Neural cell (in vitro differentiated cells): ENCODE measurements around the gene ZNF787. TPM values are rescaled to one million over a fixed set of nuclear protein-coding genes. Genes with fewer than 3 reads are reported as not detected.

Experiments
- H2AFZ ChIP-seq: fragments of 200-600, 300-800 bp; sonication (generic), shearing (Covaris generic); 2 replicates; pipeline ENCODE4 v1.6.0; 2014; ENCODE audit warnings: low read depth, mild to moderate bottlenecking, antibody characterized with exemption, low read length, moderate library complexity
- H3F3A ChIP-seq: fragments of 200-600 bp; shearing (Covaris generic); 2 replicates; pipeline ENCODE4 v1.6.1; 2016; ENCODE audit warnings: mild to moderate bottlenecking, moderate library complexity, mixed read lengths, antibody characterized with exemption, low read length; ENCODE audit not compliant: insufficient read depth, poor library complexity, severe bottlenecking
- H3K27ac ChIP-seq: fragments of 200-600, 300-800 bp; sonication (generic), shearing (Covaris generic); 2 replicates; pipeline ENCODE4 v1.5.1; 2014; ENCODE audit warnings: mild to moderate bottlenecking, low read length, moderate library complexity
- H3K27me3 ChIP-seq: fragments of 300-800, 200-600 bp; sonication (generic), shearing (Covaris generic); 2 replicates; pipeline ENCODE4 v1.6.0; 2014; ENCODE audit warnings: mild to moderate bottlenecking, low read depth, low read length, moderate library complexity; ENCODE audit not compliant: insufficient read depth
- H3K36me3 ChIP-seq: fragments of 300-800, 200-600 bp; sonication (generic), shearing (Covaris generic); 2 replicates; pipeline ENCODE4 v1.5.1; 2014; ENCODE audit warnings: mild to moderate bottlenecking, antibody characterized with exemption, low read length, moderate library complexity; ENCODE audit not compliant: insufficient read depth
- H3K4me2 ChIP-seq: fragments of 300-800, 200-600 bp; sonication (generic), shearing (Covaris generic); 2 replicates; pipeline ENCODE4 v1.6.0; 2014; ENCODE audit warnings: mild to moderate bottlenecking, low read length
- H3K4me3 ChIP-seq: fragments of 300-800, 200-600 bp; sonication (generic), shearing (Covaris generic); 2 replicates; pipeline ENCODE4 v1.5.1; 2014; ENCODE audit warnings: mild to moderate bottlenecking, low read length, moderate library complexity
- H3K79me2 ChIP-seq: fragments of 200-600 bp; shearing (Covaris generic); replicated peaks from 2 replicates; pipeline ENCODE4 v1.6.0; 2014; ENCODE audit warnings: mild to moderate bottlenecking, low read length, moderate library complexity; ENCODE audit not compliant: insufficient read depth
- H3K9ac ChIP-seq: fragments of 300-800, 200-600 bp; sonication (generic), shearing (Covaris generic); 2 replicates; pipeline ENCODE4 v1.6.1; 2016; ENCODE audit warnings: mild to moderate bottlenecking, low read length, mixed read lengths
- H3K9me2 ChIP-seq: fragments of 200-600 bp; shearing (Covaris generic); 2 replicates; pipeline ENCODE4 v1.6.1; 2016; ENCODE audit warnings: mild to moderate bottlenecking, low read length, mixed read lengths; ENCODE audit not compliant: insufficient read depth
- H3K9me3 ChIP-seq: fragments of 200-600, 300-800 bp; sonication (generic), shearing (Covaris generic); 2 replicates; pipeline ENCODE4 v1.6.1; 2016; ENCODE audit warnings: mild to moderate bottlenecking, mixed run types, low read length, moderate library complexity, mixed read lengths
- H4K20me1 ChIP-seq: fragments of 200-600 bp; shearing (Covaris generic); 2 replicates; pipeline ENCODE4 v1.6.1; 2016; ENCODE audit warnings: mild to moderate bottlenecking, mixed run types; ENCODE audit not compliant: insufficient read depth
- EP300 ChIP-seq: fragments of 450-650 bp; conservative IDR thresholded peaks from 2 replicates; pipeline ENCODE4 v1.6.1; 2014; ENCODE audit warnings: antibody characterized with exemption, mild to moderate bottlenecking, moderate library complexity; ENCODE audit not compliant: poor library complexity, severe bottlenecking
- EZH2 ChIP-seq: fragments of 200-600, 300-800 bp; shearing (Covaris generic), sonication (generic); IDR thresholded peaks from 2 replicates; pipeline ENCODE4 v1.6.1; 2014; ENCODE audit warnings: antibody characterized with exemption, low read length, borderline replicate concordance, mild to moderate bottlenecking; ENCODE audit not compliant: insufficient read depth, poor library complexity, severe bottlenecking
- MXI1 ChIP-seq: fragments of 450-650 bp; conservative IDR thresholded peaks from 2 replicates; pipeline ENCODE4 v1.6.1; 2014; ENCODE audit warnings: antibody characterized with exemption, mild to moderate bottlenecking; ENCODE audit not compliant: poor library complexity, severe bottlenecking
- POLR2AphosphoS5 ChIP-seq: IDR thresholded peaks from 2 replicates; pipeline ENCODE4 v1.6.1; 2012
- RAD21 ChIP-seq: fragments of 450-650 bp; conservative IDR thresholded peaks from 2 replicates; pipeline ENCODE4 v1.6.1; 2014; ENCODE audit warnings: antibody characterized with exemption, mild to moderate bottlenecking, moderate library complexity
- SMC3 ChIP-seq: fragments of 450-650 bp; conservative IDR thresholded peaks from 2 replicates; pipeline ENCODE4 v1.6.1; 2014; ENCODE audit warnings: antibody characterized with exemption, mild to moderate bottlenecking, moderate library complexity; ENCODE audit not compliant: poor library complexity
- TAF1 ChIP-seq: IDR thresholded peaks from 2 replicates; pipeline ENCODE4 v1.6.1; 2012; ENCODE audit warnings: low read depth
- polyA plus RNA-seq: library from polyadenylated mRNA; depleted of rRNA; stranded (reverse); fragments of >200 nt; gene quantifications from 2 replicates; pipeline ENCODE4 v1.2.3, GENCODE V29; 2014
- TF ChIP-seq, protein P1 (sequence below): IDR thresholded peaks from 2 replicates; pipeline ENCODE4 v1.6.1; 2012; ENCODE audit warnings: borderline replicate concordance
- TF ChIP-seq, protein P2 (sequence below): fragments of 450-650 bp; IDR thresholded peaks from 2 replicates; pipeline ENCODE4 v1.5.1; 2014; ENCODE audit warnings: antibody characterized with exemption, mild to moderate bottlenecking, moderate library complexity; ENCODE audit not compliant: poor library complexity, severe bottlenecking

ZNF787 gene
- polyA plus RNA-seq, 1 donor from 2014 or later = 11.4 TPM

DNA sequence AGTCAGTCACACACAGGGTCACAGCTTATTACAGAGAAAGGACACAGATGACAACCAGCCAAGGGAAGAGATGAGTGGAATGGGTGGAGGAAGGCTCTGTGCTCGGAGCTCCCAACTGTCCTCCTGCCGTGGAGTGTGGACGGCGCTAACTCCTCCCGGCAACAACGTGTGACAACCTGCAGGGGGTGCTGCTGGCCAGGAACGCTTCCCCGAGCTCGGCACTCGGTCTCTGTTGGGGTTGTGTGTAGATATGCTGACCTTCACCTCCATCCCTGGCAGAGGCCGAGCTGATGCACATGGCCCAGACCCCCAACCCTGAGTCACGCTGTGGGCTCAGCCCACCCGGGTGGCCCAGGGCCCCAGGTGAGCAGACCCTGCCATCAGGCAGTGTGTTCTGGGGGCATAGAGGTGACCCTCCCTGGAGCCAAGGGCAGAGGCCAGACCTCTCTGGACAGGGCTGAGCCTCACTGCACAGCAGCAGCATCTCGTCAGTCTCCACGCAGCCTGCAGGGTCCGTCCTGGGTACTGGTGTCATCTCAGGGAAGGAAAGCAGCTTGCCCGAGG is 34.1 kb upstream of the ZNF787 start:
- Histone ChIP-seq H3K9me3 (no peaks in the 10 kb centered on the region), H3K36me3 (no peaks in the 10 kb centered on the region), H3K4me2 (no peak overlapping the region), H3K27ac (no peak overlapping the region), H3F3A (no peaks in the 10 kb centered on the region), H3K4me3 (no peak overlapping the region), H3K9ac (no peak overlapping the region), H3K9me2 (no peaks in the 10 kb centered on the region), H3K79me2 (no peaks in the 10 kb centered on the region), H2AFZ (no peak overlapping the region), H4K20me1 (no peaks in the 10 kb centered on the region), H3K27me3 (no peaks in the 10 kb centered on the region)
- TF ChIP-seq, protein P1, sequence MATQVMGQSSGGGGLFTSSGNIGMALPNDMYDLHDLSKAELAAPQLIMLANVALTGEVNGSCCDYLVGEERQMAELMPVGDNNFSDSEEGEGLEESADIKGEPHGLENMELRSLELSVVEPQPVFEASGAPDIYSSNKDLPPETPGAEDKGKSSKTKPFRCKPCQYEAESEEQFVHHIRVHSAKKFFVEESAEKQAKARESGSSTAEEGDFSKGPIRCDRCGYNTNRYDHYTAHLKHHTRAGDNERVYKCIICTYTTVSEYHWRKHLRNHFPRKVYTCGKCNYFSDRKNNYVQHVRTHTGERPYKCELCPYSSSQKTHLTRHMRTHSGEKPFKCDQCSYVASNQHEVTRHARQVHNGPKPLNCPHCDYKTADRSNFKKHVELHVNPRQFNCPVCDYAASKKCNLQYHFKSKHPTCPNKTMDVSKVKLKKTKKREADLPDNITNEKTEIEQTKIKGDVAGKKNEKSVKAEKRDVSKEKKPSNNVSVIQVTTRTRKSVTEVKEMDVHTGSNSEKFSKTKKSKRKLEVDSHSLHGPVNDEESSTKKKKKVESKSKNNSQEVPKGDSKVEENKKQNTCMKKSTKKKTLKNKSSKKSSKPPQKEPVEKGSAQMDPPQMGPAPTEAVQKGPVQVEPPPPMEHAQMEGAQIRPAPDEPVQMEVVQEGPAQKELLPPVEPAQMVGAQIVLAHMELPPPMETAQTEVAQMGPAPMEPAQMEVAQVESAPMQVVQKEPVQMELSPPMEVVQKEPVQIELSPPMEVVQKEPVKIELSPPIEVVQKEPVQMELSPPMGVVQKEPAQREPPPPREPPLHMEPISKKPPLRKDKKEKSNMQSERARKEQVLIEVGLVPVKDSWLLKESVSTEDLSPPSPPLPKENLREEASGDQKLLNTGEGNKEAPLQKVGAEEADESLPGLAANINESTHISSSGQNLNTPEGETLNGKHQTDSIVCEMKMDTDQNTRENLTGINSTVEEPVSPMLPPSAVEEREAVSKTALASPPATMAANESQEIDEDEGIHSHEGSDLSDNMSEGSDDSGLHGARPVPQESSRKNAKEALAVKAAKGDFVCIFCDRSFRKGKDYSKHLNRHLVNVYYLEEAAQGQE = no peak
- TF ChIP-seq EZH2 (no peak), EP300 (no peak), TAF1 (no peak), RAD21 (no peak), SMC3 (no peak), POLR2AphosphoS5 (no peak)
- TF ChIP-seq, protein P2, sequence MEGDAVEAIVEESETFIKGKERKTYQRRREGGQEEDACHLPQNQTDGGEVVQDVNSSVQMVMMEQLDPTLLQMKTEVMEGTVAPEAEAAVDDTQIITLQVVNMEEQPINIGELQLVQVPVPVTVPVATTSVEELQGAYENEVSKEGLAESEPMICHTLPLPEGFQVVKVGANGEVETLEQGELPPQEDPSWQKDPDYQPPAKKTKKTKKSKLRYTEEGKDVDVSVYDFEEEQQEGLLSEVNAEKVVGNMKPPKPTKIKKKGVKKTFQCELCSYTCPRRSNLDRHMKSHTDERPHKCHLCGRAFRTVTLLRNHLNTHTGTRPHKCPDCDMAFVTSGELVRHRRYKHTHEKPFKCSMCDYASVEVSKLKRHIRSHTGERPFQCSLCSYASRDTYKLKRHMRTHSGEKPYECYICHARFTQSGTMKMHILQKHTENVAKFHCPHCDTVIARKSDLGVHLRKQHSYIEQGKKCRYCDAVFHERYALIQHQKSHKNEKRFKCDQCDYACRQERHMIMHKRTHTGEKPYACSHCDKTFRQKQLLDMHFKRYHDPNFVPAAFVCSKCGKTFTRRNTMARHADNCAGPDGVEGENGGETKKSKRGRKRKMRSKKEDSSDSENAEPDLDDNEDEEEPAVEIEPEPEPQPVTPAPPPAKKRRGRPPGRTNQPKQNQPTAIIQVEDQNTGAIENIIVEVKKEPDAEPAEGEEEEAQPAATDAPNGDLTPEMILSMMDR = no peak

DNA sequence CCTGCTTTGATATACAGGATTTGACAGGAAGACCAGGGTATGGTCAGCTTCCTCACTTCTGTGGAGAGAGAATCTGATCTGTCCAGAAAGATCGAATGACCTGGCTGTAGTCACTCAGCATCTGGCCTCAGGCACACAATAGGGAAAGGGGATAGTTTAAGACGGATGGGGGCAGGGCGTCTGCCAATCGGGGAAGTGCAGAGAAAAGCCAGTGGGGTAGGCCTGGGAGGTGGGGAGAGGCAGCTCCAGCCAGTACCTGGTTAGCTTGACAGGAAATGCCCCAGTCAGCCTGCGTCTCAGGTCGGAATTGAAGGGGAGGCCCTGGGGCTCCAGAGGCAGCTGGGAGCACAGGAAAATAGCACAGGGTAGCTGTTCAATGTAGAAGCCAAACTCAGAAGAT is 32.4 kb upstream of the ZNF787 start:
- no peak overlapping the region for H3K4me3 ChIP-seq

More for the DNA sequence above, 32.4 kb upstream of the ZNF787 start:
- H4K20me1 ChIP-seq = no peaks in the 10 kb centered on the region
- TF ChIP-seq TAF1 = no peak
- TF ChIP-seq RAD21 = no peak
- no peak for TF ChIP-seq SMC3
- TF ChIP-seq MXI1 = no peak
- no peak for TF ChIP-seq EP300
- TF ChIP-seq, protein P1 = no peak
- no peak for TF ChIP-seq POLR2AphosphoS5
- TF ChIP-seq EZH2 = no peak
- TF ChIP-seq, protein P2 = no peak
- no peak overlapping the region for H3K9ac ChIP-seq
- H3K79me2 ChIP-seq = no peaks in the 10 kb centered on the region
- H3K27ac ChIP-seq = no peak overlapping the region
- H3F3A ChIP-seq = no peaks in the 10 kb centered on the region
- no peak overlapping the region for H2AFZ ChIP-seq
- no peaks in the 10 kb centered on the region for H3K9me2 ChIP-seq
- no peaks in the 10 kb centered on the region for H3K36me3 ChIP-seq
- no peak overlapping the region for H3K4me2 ChIP-seq
- H3K27me3 ChIP-seq = no peaks in the 10 kb centered on the region
- H3K9me3 ChIP-seq = no peaks in the 10 kb centered on the region
